IPS-20b (cell line): Measurements from ENCODE around the gene PLCL1.

Experiments used
- H3K27ac ChIP-seq: one replicate; pipeline ENCODE4 v1.5.1; 2013; ENCODE audit warnings: low read length
- H3K27me3 ChIP-seq: 2 replicates; pipeline ENCODE4 v1.6.1; 2013; ENCODE audit warnings: mild to moderate bottlenecking, low read length, inconsistent platforms; ENCODE audit not compliant: insufficient read depth
- H3K36me3 ChIP-seq: 2 replicates; pipeline ENCODE4 v1.6.1; 2013; ENCODE audit warnings: low read depth, mild to moderate bottlenecking, inconsistent platforms, low read length, moderate library complexity; ENCODE audit not compliant: insufficient read depth
- H3K4me1 ChIP-seq: 2 replicates; pipeline ENCODE4 v1.6.1; 2013; ENCODE audit warnings: mild to moderate bottlenecking, control low read depth, inconsistent platforms, low read length, moderate library complexity; ENCODE audit not compliant: insufficient read depth
- H3K4me3 ChIP-seq: 2 replicates; pipeline ENCODE4 v1.5.1; 2013; ENCODE audit warnings: mild to moderate bottlenecking, low read length, inconsistent platforms
- H3K9ac ChIP-seq: 2 replicates; pipeline ENCODE4 v1.6.1; 2013; ENCODE audit warnings: low read depth, mild to moderate bottlenecking, inconsistent platforms, low read length, moderate library complexity
- H3K9me3 ChIP-seq: 2 replicates; pipeline ENCODE4 v1.6.1; 2013; ENCODE audit warnings: mild to moderate bottlenecking, low read depth, low read length, inconsistent platforms; ENCODE audit not compliant: insufficient read depth

PLCL1 gene

GRCh38 chr2:198144660-198145059, 340.3 kb downstream of the PLCL1 start:
- Histone ChIP-seq H3K36me3 (no peaks in the 10 kb centered on the region), H3K9ac (no peak overlapping the region), H3K9me3 (no peaks in the 10 kb centered on the region), H3K27ac (no peak overlapping the region), H3K4me1 (no peaks in the 10 kb centered on the region), H3K4me3 (no peak overlapping the region), H3K27me3 (no peaks in the 10 kb centered on the region)

GRCh38 chr2:198146346-198146940, 342.1 kb downstream of the PLCL1 start:
- H3K27me3 ChIP-seq, result no peaks in the 10 kb centered on the region
- H3K4me1 ChIP-seq, result no peaks in the 10 kb centered on the region
- no peaks in the 10 kb centered on the region for H3K9me3 ChIP-seq

GRCh38 chr2:198157314-198157713, 352.9 kb downstream of the PLCL1 start:
- H3K36me3 ChIP-seq, result no peaks in the 10 kb centered on the region
- H3K9ac ChIP-seq, result no peak overlapping the region
- H3K4me1 ChIP-seq, result no peaks in the 10 kb centered on the region
- peaks cover 15% of the 10 kb centered on the region for H3K9me3 ChIP-seq
- no peak overlapping the region for H3K27ac ChIP-seq
- H3K4me3 ChIP-seq, result no peak overlapping the region
- H3K27me3 ChIP-seq, result no peaks in the 10 kb centered on the region

More at GRCh38 chr2:198146346-198146940, 342.1 kb downstream of the PLCL1 start:
- Histone ChIP-seq H3K27ac (no peak overlapping the region), H3K9ac (no peak overlapping the region), H3K36me3 (no peaks in the 10 kb centered on the region), H3K4me3 (no peak overlapping the region)

DNA sequence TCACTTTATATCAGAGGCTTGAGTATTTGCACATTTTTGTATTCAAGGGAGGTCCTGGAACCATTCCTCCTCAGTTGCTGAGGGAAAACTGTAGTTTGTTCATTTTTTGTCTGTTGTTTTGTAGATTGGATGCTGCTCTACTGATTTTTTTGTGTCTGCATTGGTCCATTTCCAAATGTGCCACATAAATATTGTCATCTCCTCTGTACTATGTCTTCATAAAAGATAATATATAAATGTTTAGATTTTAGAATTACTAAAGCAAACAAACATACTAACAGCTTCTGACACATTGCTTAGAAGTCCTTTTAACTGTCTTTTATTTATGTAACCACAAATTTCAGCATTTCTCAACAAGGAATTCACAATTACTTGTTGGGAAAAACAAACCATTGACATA, 356.8 kb downstream of the PLCL1 start:
- Histone ChIP-seq H3K9ac (no peak overlapping the region), H3K4me1 (no peaks in the 10 kb centered on the region), H3K27ac (no peak overlapping the region), H3K36me3 (no peaks in the 10 kb centered on the region), H3K27me3 (no peaks in the 10 kb centered on the region), H3K9me3 (peaks cover 15% of the 10 kb centered on the region), H3K4me3 (no peak overlapping the region)

- Histone ChIP-seq H3K27me3 (no peaks in the 10 kb centered on the region), H3K9me3 (peaks cover 10% of the 10 kb centered on the region; the same call in 1 of the 2 replicates), H3K27ac (no peak overlapping the region), H3K4me1 (no peaks in the 10 kb centered on the region), H3K36me3 (no peaks in the 10 kb centered on the region), H3K4me3 (no peak overlapping the region), H3K9ac (no peak overlapping the region)
These were observed 357.9 kb downstream of the PLCL1 start for GRCh38 chr2:198162276-198162675.

GRCh38 chr2:198164843-198165242, 360.4 kb downstream of the PLCL1 start:
- H3K9ac ChIP-seq, result no peak overlapping the region
- no peak overlapping the region for H3K27ac ChIP-seq
- no peaks in the 10 kb centered on the region for H3K36me3 ChIP-seq
- no peaks in the 10 kb centered on the region for H3K4me1 ChIP-seq
- H3K9me3 ChIP-seq, result no peaks in the 10 kb centered on the region
- H3K27me3 ChIP-seq, result no peaks in the 10 kb centered on the region
- no peak overlapping the region for H3K4me3 ChIP-seq

DNA sequence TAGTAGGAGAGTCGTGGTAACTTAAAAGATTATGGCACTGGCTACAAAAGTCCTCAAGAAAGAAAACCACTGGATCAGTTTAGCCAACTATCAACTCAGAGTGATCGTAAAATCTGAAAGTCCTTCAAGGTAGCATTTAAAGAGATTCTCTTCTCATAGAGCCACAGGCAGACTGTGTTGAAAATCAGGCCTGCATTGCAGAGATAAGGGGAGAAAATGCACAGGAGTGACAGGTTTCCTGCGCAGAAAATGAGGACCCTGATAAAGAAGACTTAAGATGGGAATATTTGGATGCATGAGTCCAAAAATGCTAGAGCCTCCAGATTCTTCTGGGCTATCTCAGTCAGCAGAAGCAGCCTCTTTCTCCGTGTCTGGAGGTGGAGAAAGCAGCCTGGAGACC, 360.9 kb downstream of the PLCL1 start:
- no peak overlapping the region for H3K4me3 ChIP-seq
- H3K27ac ChIP-seq, result no peak overlapping the region
- no peaks in the 10 kb centered on the region for H3K4me1 ChIP-seq
- H3K36me3 ChIP-seq, result no peaks in the 10 kb centered on the region
- H3K9ac ChIP-seq, result no peak overlapping the region
- H3K27me3 ChIP-seq, result no peaks in the 10 kb centered on the region
- no peaks in the 10 kb centered on the region for H3K9me3 ChIP-seq

- Histone ChIP-seq H3K27me3 (no peaks in the 10 kb centered on the region), H3K9ac (no peak overlapping the region), H3K27ac (no peak overlapping the region), H3K4me1 (no peaks in the 10 kb centered on the region), H3K36me3 (no peaks in the 10 kb centered on the region), H3K9me3 (no peaks in the 10 kb centered on the region), H3K4me3 (no peak overlapping the region)
These were observed 363.0 kb downstream of the PLCL1 start for GRCh38 chr2:198167346-198167745.

DNA sequence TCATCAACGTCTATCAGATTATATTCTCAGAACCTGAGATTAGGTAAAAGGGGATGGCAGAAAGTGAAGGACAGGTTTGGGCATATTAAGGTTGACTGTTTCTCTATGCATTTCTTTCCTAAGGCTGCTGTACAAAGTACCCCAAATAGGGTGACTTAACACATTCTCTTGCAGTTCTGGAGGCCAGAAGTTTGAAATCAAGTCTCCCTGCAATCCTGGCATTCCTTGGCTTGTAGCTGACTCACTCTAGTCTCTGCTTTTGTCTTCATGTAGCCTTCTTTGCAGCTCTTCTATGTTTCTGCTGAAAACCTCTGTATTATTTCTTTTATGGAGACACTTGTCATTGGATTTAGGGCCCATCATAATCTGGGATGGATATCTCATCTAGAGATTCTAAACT, 364.3 kb downstream of the PLCL1 start:
- H3K9me3 ChIP-seq, result no peaks in the 10 kb centered on the region
- H3K36me3 ChIP-seq, result no peaks in the 10 kb centered on the region
- no peak overlapping the region for H3K9ac ChIP-seq
- H3K4me1 ChIP-seq, result no peaks in the 10 kb centered on the region
- H3K4me3 ChIP-seq, result no peak overlapping the region
- no peaks in the 10 kb centered on the region for H3K27me3 ChIP-seq
- no peak overlapping the region for H3K27ac ChIP-seq

DNA sequence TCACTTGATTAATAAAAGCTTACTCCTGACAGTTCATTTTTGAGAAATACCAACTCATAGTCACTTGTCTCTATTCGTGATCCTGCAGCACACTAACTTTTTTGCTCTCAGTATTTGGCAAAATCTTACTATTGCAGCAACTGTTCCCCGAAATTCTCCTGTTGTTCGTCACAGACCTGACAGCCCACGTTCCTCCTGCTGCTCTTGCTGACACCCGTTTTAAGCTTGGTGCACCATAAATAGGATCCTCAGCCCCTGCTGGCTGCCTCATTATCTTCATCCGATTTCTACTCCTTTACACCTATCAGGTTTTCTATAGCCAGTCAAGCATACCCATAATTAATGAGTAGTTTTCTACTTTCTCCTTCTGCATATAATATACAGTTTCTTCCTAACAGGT, 368.8 kb downstream of the PLCL1 start:
- Histone ChIP-seq H3K27me3 (no peaks in the 10 kb centered on the region), H3K27ac (no peak overlapping the region), H3K4me1 (no peaks in the 10 kb centered on the region), H3K9ac (no peak overlapping the region), H3K9me3 (no peaks in the 10 kb centered on the region), H3K36me3 (no peaks in the 10 kb centered on the region), H3K4me3 (no peak overlapping the region)

- no peak overlapping the region for H3K27ac ChIP-seq
- H3K9me3 ChIP-seq, result no peaks in the 10 kb centered on the region; the same call in 1 of the 2 replicates
These were observed 369.5 kb downstream of the PLCL1 start for GRCh38 chr2:198173864-198174263.

DNA sequence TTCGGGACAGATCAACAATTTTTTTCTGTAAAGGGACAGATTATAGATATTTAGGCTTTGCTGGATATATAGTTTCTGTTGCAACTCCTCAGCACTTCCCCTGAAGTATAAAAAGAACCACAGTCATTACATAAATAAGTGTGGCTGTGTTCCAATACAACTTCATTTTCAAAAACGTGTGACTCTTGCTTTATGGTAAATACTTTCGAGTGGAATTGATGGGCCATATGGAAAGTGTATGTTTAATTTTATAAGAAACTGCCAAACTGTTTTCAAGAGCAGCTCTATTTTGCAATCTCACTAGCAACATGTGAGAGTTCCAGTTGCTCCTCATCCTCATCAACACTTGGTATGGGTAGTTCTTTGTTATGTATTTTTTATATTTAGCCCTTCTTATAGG, 370.9 kb downstream of the PLCL1 start:
- H3K4me1 ChIP-seq, result no peaks in the 10 kb centered on the region
- H3K27ac ChIP-seq, result no peak overlapping the region
- no peaks in the 10 kb centered on the region; the same call in 1 of the 2 replicates for H3K9me3 ChIP-seq
- H3K9ac ChIP-seq, result no peak overlapping the region
- H3K27me3 ChIP-seq, result no peaks in the 10 kb centered on the region
- no peaks in the 10 kb centered on the region for H3K36me3 ChIP-seq
- no peak overlapping the region for H3K4me3 ChIP-seq

More at GRCh38 chr2:198173864-198174263, 369.5 kb downstream of the PLCL1 start:
- no peak overlapping the region for H3K4me3 ChIP-seq
- no peaks in the 10 kb centered on the region for H3K4me1 ChIP-seq
- H3K36me3 ChIP-seq, result no peaks in the 10 kb centered on the region
- H3K9ac ChIP-seq, result no peak overlapping the region
- H3K27me3 ChIP-seq, result no peaks in the 10 kb centered on the region
